GM12878 (cell line): ENCODE measurements around the gene TRIM69. TPM values are rescaled to one million over a fixed set of nuclear protein-coding genes. Genes with fewer than 3 reads are reported as not detected.

ENCODE experiments used
- BACH1 ChIP-seq: fragments of 450-650 bp; IDR thresholded peaks from 2 replicates; pipeline ENCODE4 v1.6.1; 2017; ENCODE audit warnings: mild to moderate bottlenecking, borderline replicate concordance
- CHD2 ChIP-seq: IDR thresholded peaks from 2 replicates; pipeline ENCODE4 v1.6.1; 2011; ENCODE audit warnings: low read depth, low read length, improper control_type of control experiment, borderline replicate concordance
- GATAD2B ChIP-seq: fragments of 450-650 bp; conservative IDR thresholded peaks from 2 replicates; pipeline ENCODE4 v1.6.1; 2017; ENCODE audit warnings: low read depth, mild to moderate bottlenecking, moderate library complexity
- HDGF ChIP-seq: fragments of 450-650 bp; IDR thresholded peaks from 2 replicates; pipeline ENCODE4 v1.6.1; 2016; ENCODE audit warnings: antibody characterized with exemption
- IKZF1 ChIP-seq: fragments of 450-650 bp; conservative IDR thresholded peaks from 2 replicates; pipeline ENCODE4 v1.6.1; 2017; ENCODE audit warnings: antibody characterized with exemption, mild to moderate bottlenecking
- IRF3 ChIP-seq: fragments of 450-650 bp; IDR thresholded peaks from 2 replicates; pipeline ENCODE4 v1.6.1; 2014; ENCODE audit warnings: mild to moderate bottlenecking
- LARP7 ChIP-seq: fragments of 450-650 bp; IDR thresholded peaks from 2 replicates; pipeline ENCODE4 v1.6.1; 2017; ENCODE audit warnings: mild to moderate bottlenecking
- MLLT1 ChIP-seq: fragments of 450-650 bp; IDR thresholded peaks from 2 replicates; pipeline ENCODE4 v1.6.1; 2016; ENCODE audit warnings: mild to moderate bottlenecking
- NBN ChIP-seq: fragments of 450-650 bp; IDR thresholded peaks from 2 replicates; pipeline ENCODE4 v1.6.1; 2016
- NFIC ChIP-seq: IDR thresholded peaks from 2 replicates; pipeline ENCODE4 v1.6.1; 2012; ENCODE audit warnings: low read depth, mild to moderate bottlenecking, inconsistent platforms, low read length, moderate library complexity
- NR2C2 ChIP-seq: IDR thresholded peaks from 2 replicates; pipeline ENCODE4 v1.6.1; 2011; ENCODE audit warnings: borderline replicate concordance, low read depth; ENCODE audit not compliant: control insufficient read depth, insufficient read length
- PBX3 ChIP-seq: IDR thresholded peaks from 2 replicates; pipeline ENCODE4 v1.6.1; 2011; ENCODE audit warnings: mild to moderate bottlenecking, low read depth, low read length, moderate library complexity; ENCODE audit not compliant: insufficient replicate concordance
- PKNOX1 ChIP-seq: fragments of 450-650 bp; IDR thresholded peaks from 2 replicates; pipeline ENCODE4 v1.6.1; 2016; ENCODE audit warnings: mild to moderate bottlenecking
- POLR2A ChIP-seq: IDR thresholded peaks from 2 replicates; pipeline ENCODE4 v1.6.1; 2011; ENCODE audit warnings: low read depth, mild to moderate bottlenecking, low read length
- RELA ChIP-seq: fragments of 450-650 bp; IDR thresholded peaks from 2 replicates; pipeline ENCODE4 v1.8.0; 2014; ENCODE audit warnings: borderline replicate concordance; ENCODE audit not compliant: partially characterized antibody
- RUNX3 ChIP-seq: IDR thresholded peaks from 2 replicates; pipeline ENCODE4 v1.6.1; 2012; ENCODE audit warnings: low read length, inconsistent platforms
- SMAD1 ChIP-seq: fragments of 450-650 bp; IDR thresholded peaks from 2 replicates; pipeline ENCODE4 v1.6.1; 2018; ENCODE audit warnings: mild to moderate bottlenecking, low read depth; ENCODE audit not compliant: partially characterized antibody
- TCF3 ChIP-seq: IDR thresholded peaks from 2 replicates; pipeline ENCODE4 v1.6.1; 2012; ENCODE audit warnings: low read depth, mild to moderate bottlenecking, low read length, borderline replicate concordance; ENCODE audit not compliant: insufficient read depth
- polyA plus RNA-seq, 11 experiments: library from polyadenylated mRNA; depleted of rRNA in 4 of 11; unstranded in 6 of 11; stranded (reverse) in 5 of 11; fragments of >200 nt; fragmentation: Nextera tagmentation in 4 of 11; fragmentation: Illumina TruSeq in 1 of 11; extraction: Ambion mirVana in 4 of 11; extraction: Trizol in 1 of 11; gene quantifications; 1 replicate in 1 of 11; 2 replicates in 10 of 11; pipeline versions ENCODE4 v1.2.1 to v1.2.3, GENCODE V29; 2011 to 2016; ENCODE audit warnings: inconsistent platforms in 2 of 11, missing spikeins in 2 of 11, low read depth in 1 of 11
- total RNA-seq, 4 experiments: library from RNA; depleted of rRNA in 3 of 4; stranded (reverse); fragments of >200 nt in 3 of 4; fragmentation: Illumina TruSeq in 1 of 4; extraction: Trizol in 1 of 4; gene quantifications; 2 replicates each; pipeline versions ENCODE4 v1.2.1 to v1.2.3, GENCODE V29; 2013 to 2021
- TF ChIP-seq, protein P1 (sequence below): fragments of 450-650 bp; formaldehyde crosslinking; IDR thresholded peaks from 2 replicates; pipeline ENCODE4 v1.5.0; 2022; ENCODE audit warnings: mild to moderate bottlenecking, missing genetic modification characterization
- TF ChIP-seq, protein P2 (sequence below): fragments of 450-650 bp; conservative IDR thresholded peaks from 2 replicates; pipeline ENCODE4 v1.6.1; 2017; ENCODE audit warnings: mild to moderate bottlenecking, moderate library complexity

The TRIM69 gene
- total and polyA plus RNA-seq, 10 of the 15 experiments (the other 5 are each of a cell fraction or from before 2014, with no cell fraction given): 11.2 to 52.7 (median 37.8) TPM

DNA sequence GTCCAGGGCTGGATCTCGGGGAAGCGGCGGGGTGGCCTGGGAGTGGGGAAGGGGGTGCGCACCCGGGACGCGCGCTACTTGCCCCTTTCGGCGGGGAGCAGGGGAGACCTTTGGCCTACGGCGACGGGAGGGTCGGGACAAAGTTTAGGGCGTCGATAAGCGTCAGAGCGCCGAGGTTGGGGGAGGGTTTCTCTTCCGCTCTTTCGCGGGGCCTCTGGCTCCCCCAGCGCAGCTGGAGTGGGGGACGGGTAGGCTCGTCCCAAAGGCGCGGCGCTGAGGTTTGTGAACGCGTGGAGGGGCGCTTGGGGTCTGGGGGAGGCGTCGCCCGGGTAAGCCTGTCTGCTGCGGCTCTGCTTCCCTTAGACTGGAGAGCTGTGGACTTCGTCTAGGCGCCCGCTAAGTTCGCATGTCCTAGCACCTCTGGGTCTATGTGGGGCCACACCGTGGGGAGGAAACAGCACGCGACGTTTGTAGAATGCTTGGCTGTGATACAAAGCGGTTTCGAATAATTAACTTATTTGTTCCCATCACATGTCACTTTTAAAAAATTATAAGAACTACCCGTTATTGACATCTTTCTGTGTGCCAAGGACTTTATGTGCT is 24.5 kb upstream of the TRIM69 start (continued):
- TF ChIP-seq, protein P1, sequence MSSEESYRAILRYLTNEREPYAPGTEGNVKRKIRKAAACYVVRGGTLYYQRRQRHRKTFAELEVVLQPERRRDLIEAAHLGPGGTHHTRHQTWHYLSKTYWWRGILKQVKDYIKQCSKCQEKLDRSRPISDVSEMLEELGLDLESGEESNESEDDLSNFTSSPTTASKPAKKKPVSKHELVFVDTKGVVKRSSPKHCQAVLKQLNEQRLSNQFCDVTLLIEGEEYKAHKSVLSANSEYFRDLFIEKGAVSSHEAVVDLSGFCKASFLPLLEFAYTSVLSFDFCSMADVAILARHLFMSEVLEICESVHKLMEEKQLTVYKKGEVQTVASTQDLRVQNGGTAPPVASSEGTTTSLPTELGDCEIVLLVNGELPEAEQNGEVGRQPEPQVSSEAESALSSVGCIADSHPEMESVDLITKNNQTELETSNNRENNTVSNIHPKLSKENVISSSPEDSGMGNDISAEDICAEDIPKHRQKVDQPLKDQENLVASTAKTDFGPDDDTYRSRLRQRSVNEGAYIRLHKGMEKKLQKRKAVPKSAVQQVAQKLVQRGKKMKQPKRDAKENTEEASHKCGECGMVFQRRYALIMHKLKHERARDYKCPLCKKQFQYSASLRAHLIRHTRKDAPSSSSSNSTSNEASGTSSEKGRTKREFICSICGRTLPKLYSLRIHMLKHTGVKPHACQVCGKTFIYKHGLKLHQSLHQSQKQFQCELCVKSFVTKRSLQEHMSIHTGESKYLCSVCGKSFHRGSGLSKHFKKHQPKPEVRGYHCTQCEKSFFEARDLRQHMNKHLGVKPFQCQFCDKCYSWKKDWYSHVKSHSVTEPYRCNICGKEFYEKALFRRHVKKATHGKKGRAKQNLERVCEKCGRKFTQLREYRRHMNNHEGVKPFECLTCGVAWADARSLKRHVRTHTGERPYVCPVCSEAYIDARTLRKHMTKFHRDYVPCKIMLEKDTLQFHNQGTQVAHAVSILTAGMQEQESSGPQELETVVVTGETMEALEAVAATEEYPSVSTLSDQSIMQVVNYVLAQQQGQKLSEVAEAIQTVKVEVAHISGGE (CRISPR knock-in tag): peak; percentile 29; the same call in 1 of the 2 replicates
- TF ChIP-seq LARP7: peak; percentile 94
- TF ChIP-seq IRF3: no peak
- TF ChIP-seq PBX3: peak; percentile 28
- TF ChIP-seq CHD2: 0 out of 2 replicates have a peak, but pooled peaks have one; percentile 4
- no peak for TF ChIP-seq RELA
- peak; percentile 85 for TF ChIP-seq POLR2A
- TF ChIP-seq GATAD2B: 0 out of 2 replicates have a peak, but pooled peaks have one; percentile 10
- TF ChIP-seq TCF3: peak; percentile 60; the same call in 1 of the 2 replicates
- TF ChIP-seq PKNOX1: no peak
- TF ChIP-seq NR2C2: no peak
- TF ChIP-seq NFIC: 0 out of 2 replicates have a peak, but pooled peaks have one; percentile 1
- TF ChIP-seq HDGF: 0 out of 2 replicates have a peak, but pooled peaks have one; percentile 32
- TF ChIP-seq IKZF1: 0 out of 2 replicates have a peak, but pooled peaks have one; percentile 10
- 0 out of 2 replicates have a peak, but pooled peaks have one; percentile 1 for TF ChIP-seq RUNX3
- TF ChIP-seq MLLT1: peak; percentile 97
- TF ChIP-seq NBN: no peak
- TF ChIP-seq, protein P2, sequence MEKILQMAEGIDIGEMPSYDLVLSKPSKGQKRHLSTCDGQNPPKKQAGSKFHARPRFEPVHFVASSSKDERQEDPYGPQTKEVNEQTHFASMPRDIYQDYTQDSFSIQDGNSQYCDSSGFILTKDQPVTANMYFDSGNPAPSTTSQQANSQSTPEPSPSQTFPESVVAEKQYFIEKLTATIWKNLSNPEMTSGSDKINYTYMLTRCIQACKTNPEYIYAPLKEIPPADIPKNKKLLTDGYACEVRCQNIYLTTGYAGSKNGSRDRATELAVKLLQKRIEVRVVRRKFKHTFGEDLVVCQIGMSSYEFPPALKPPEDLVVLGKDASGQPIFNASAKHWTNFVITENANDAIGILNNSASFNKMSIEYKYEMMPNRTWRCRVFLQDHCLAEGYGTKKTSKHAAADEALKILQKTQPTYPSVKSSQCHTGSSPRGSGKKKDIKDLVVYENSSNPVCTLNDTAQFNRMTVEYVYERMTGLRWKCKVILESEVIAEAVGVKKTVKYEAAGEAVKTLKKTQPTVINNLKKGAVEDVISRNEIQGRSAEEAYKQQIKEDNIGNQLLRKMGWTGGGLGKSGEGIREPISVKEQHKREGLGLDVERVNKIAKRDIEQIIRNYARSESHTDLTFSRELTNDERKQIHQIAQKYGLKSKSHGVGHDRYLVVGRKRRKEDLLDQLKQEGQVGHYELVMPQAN: no peak; the same call in none of the 2 replicates
- TF ChIP-seq BACH1: peak; percentile 84
- TF ChIP-seq SMAD1: peak; percentile 9
- TF ChIP-seq, all 136 proteins: peak for 25
